BJ (cell line): ENCODE results near the gene HAPLN2. TPM values are rescaled to one million over a fixed set of nuclear protein-coding genes. Genes with fewer than 3 reads are reported as not detected.

Source experiments
- CTCF ChIA-PET: fragments of 350-600 bp; formaldehyde crosslinking; extraction: SDS; loops from one replicate; lab custom pipeline; 2021; ENCODE audit warnings: antibody characterized with exemption, inconsistent platforms; lab: Yijun Ruan, JAX
- POLR2A ChIA-PET: fragments of 300-600 bp; sonication (Branson Sonifier 250); formaldehyde crosslinking; extraction: SDS; loops from one replicate; lab custom pipeline; 2021; ENCODE audit warnings: antibody characterized with exemption; lab: Charles Lee
- DNase-seq: peaks from one replicate; pipeline ENCODE4 v3.0.0-alpha.2; 2011; ENCODE audit warnings: low read depth
- H3K27me3 ChIP-seq: 2 replicates; pipeline ENCODE4 v1.6.0; 2011; ENCODE audit warnings: low read length; ENCODE audit not compliant: control insufficient read depth, insufficient read depth
- H3K36me3 ChIP-seq: 2 replicates; pipeline ENCODE4 v1.5.1; 2011; ENCODE audit warnings: low read length; ENCODE audit not compliant: control insufficient read depth, insufficient read depth
- H3K4me3 ChIP-seq: 2 replicates; pipeline ENCODE4 v1.5.1; 2011; ENCODE audit warnings: low read depth, mild to moderate bottlenecking, control low read depth, low read length
- polyA plus RNA-seq: library from polyadenylated mRNA; depleted of rRNA; stranded (reverse); fragments of >200 nt; gene quantifications from 2 replicates; pipeline ENCODE4 v1.2.3, GENCODE V29; 2011
- TF ChIP-seq, protein P1 (sequence below): IDR thresholded peaks from 2 replicates; pipeline ENCODE4 v1.5.1; 2011; ENCODE audit warnings: low read depth, mild to moderate bottlenecking, control low read depth, inconsistent platforms, low read length, moderate library complexity; ENCODE audit not compliant: insufficient read depth

The HAPLN2 gene
- polyA plus RNA-seq, 1 experiment: not detected

GRCh38 chr1:156596426-156596825 is 22.8 kb upstream of the HAPLN2 start:
- Histone ChIP-seq H3K36me3 (peaks cover 11% of the 10 kb centered on the region), H3K27me3 (no peaks in the 10 kb centered on the region), H3K4me3 (no peak overlapping the region)
- POLR2A ChIA-PET: no interaction called here
- no peak for DNase-seq
- TF ChIP-seq, protein P1, sequence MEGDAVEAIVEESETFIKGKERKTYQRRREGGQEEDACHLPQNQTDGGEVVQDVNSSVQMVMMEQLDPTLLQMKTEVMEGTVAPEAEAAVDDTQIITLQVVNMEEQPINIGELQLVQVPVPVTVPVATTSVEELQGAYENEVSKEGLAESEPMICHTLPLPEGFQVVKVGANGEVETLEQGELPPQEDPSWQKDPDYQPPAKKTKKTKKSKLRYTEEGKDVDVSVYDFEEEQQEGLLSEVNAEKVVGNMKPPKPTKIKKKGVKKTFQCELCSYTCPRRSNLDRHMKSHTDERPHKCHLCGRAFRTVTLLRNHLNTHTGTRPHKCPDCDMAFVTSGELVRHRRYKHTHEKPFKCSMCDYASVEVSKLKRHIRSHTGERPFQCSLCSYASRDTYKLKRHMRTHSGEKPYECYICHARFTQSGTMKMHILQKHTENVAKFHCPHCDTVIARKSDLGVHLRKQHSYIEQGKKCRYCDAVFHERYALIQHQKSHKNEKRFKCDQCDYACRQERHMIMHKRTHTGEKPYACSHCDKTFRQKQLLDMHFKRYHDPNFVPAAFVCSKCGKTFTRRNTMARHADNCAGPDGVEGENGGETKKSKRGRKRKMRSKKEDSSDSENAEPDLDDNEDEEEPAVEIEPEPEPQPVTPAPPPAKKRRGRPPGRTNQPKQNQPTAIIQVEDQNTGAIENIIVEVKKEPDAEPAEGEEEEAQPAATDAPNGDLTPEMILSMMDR: no peak
- CTCF ChIA-PET: interaction anchor here (1.2 kb wide), 1 partner anchor 116 kb away, joined by 4 read pairs; no protein-coding TSS in a partner anchor

DNA sequence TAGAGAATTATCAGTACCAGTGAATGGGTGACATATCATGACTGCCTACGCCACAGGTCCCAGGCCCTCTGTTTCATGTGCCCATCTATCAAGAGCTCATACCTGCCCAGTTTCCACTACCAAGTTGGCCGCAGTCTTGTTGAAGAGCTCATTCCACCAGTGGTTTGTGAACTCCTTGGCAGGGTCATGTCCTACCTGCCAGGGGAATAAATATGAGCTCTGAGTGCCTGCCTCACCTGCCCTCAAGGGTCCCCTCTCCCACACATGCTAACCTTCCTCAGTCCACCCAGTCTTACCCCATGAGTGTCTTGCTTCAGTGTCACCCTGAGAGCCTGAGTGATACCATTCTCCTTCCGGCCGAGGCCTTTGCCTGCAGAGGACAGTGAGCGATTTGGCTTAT is 21.1 kb upstream of the HAPLN2 start:
- POLR2A ChIA-PET: no interaction called here

DNA sequence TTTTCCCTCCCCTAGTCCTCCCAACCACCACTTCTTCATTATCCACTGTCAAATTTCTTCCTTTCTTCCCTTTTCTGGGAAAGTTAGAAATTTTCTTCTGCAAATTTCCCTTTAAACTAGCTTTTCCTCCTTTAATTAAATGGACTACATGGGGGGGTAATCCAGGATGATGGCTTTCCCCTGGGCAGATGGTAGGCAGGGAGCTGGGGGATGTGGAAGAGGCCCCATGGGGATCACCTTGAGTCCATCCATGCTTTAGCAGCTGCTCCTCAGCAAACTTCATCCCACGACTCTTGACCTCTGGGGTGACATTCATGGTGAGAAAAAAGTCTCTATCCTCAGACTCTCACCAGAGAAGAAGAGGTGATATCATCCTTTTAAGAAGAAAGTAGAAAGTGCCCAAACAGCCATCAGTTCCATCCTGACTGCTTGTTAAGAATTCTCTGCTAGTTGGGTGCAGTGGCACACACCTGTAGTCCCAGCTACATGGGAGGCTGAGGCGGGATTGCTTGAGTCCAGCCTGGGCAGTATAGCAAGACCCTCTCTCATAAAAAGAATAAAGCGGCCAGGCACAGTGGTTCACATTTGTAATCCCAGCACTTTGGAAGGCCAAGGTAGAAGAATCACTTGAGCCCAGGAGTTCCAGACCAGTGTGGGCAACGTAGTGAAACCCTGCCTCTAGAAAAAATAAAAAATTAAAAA is 20.3 kb upstream of the HAPLN2 start:
- Histone ChIP-seq H3K36me3 (peaks cover 11% of the 10 kb centered on the region), H3K4me3 (no peak overlapping the region), H3K27me3 (no peaks in the 10 kb centered on the region)
- CTCF ChIA-PET: interaction anchor here (1.2 kb wide), 1 partner anchor 16 kb away, joined by 3 read pairs; no protein-coding TSS in a partner anchor
- no peak for DNase-seq
- TF ChIP-seq, protein P1: no peak
- POLR2A ChIA-PET: no interaction called here

More for the DNA sequence above, 21.1 kb upstream of the HAPLN2 start:
- no peak for DNase-seq
- Histone ChIP-seq H3K36me3 (peaks cover 11% of the 10 kb centered on the region), H3K27me3 (no peaks in the 10 kb centered on the region), H3K4me3 (no peak overlapping the region)
- CTCF ChIA-PET: no interaction called here
- TF ChIP-seq, protein P1: no peak

GRCh38 chr1:156599811-156600210 is 19.4 kb upstream of the HAPLN2 start:
- CTCF ChIA-PET: interaction anchor here (1.2 to 1.3 kb wide), 2 partner anchors 15 to 213 kb away, joined by 3 read pairs; no protein-coding TSS in a partner anchor
- POLR2A ChIA-PET: no interaction called here

DNA sequence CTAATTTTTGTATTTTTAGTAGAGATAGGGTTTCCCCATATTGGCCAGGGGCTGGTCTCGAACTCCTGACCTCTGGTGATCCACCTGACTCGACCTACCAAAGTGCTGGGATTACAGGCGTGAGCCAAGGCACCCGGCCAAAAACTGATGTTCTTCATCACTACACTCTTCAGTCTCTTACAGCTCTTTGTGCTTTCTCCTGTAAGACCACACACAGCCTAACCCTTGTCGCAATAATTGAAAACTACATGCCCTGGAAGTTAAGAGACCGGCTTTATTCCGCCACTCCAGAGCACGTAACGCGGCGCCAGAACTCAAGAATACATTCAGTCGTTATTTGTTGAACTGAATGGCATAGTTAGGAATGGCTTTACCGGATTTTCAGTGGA is 18.5 kb upstream of the HAPLN2 start:
- CTCF ChIA-PET: interaction anchor here (1.0 to 2.7 kb wide), 5 partner anchors 9 to 214 kb away, joined by 3 to 12 read pairs (median 4); partner anchors contain the start of genes MEF2D and NAXE
- POLR2A ChIA-PET: no interaction called here
- DNase-seq: no peak
- TF ChIP-seq, protein P1: no peak
- H3K27me3 ChIP-seq: no peaks in the 10 kb centered on the region
- peak overlapping the region; percentile 64 for H3K4me3 ChIP-seq
- H3K36me3 ChIP-seq: peaks cover 6% of the 10 kb centered on the region

More at GRCh38 chr1:156599811-156600210, 19.4 kb upstream of the HAPLN2 start:
- Histone ChIP-seq H3K4me3 (no peak overlapping the region), H3K36me3 (peaks cover 9% of the 10 kb centered on the region), H3K27me3 (no peaks in the 10 kb centered on the region)
- no peak for DNase-seq
- TF ChIP-seq, protein P1: no peak
